ENCODE measurements around the gene NT5M.

The NT5M gene

DNA sequence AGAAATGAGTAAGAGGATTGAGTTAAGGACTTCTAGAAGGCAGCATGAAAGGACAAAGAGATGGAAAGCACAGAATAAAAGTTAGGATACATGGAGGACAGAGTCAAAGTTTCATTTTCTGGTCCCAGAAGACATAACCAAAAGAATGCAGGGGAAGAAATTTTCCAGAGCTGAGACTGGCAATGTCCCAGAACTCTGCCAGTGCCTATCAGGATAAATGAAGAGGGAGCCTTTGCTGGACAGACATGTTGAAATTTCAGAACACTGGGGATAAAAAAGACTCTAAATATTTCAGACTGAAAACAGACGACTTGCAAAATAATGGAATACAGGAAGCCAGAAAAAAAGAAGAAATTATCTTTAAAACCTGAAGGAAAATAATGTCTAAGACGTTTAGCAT, 55.7 kb downstream of the NT5M start:
- H3K27ac ChIP-seq, result no peak overlapping the region
- no peaks in the 10 kb centered on the region for H3K36me3 ChIP-seq (ENCODE audit: insufficient read depth, low read length)
- no peak overlapping the region for H3K4me3 ChIP-seq
- no peak overlapping the region for H3K9ac ChIP-seq (ENCODE audit: insufficient read length)
- H3K9me3 ChIP-seq (ENCODE audit: low read depth, low read length), result no peaks in the 10 kb centered on the region; the same call in 1 of the 2 replicates
- TF ChIP-seq FOXP2 (optimal IDR thresholded peaks at IDR 0.05; ENCODE audit: control extremely low read depth, extremely low read length, insufficient read depth) (no peak), EZH2 (IDR thresholded peaks at IDR 0.05) (no peak), POLR2AphosphoS5 (IDR thresholded peaks at IDR 0.05; ENCODE audit: borderline replicate concordance, low read depth, low read length) (no peak)
- no peak for DNase-seq (ENCODE audit: low read depth, low spot score)

- H3K9me3 ChIP-seq (ENCODE audit: low read depth, low read length), result no peaks in the 10 kb centered on the region; the same call in 1 of the 2 replicates
- no peak overlapping the region for H3K27ac ChIP-seq
- H3K9ac ChIP-seq (ENCODE audit: insufficient read length), result no peak overlapping the region
- no peak for DNase-seq (ENCODE audit: low read depth, low spot score)
- H3K4me3 ChIP-seq, result no peak overlapping the region
- TF ChIP-seq EZH2 (IDR thresholded peaks at IDR 0.05) (no peak), FOXP2 (optimal IDR thresholded peaks at IDR 0.05; ENCODE audit: control extremely low read depth, extremely low read length, insufficient read depth) (no peak), POLR2AphosphoS5 (IDR thresholded peaks at IDR 0.05; ENCODE audit: borderline replicate concordance, low read depth, low read length) (no peak)
- H3K36me3 ChIP-seq (ENCODE audit: insufficient read depth, low read length), result no peaks in the 10 kb centered on the region
Measured at GRCh38 chr17:17359271-17359670, 56.1 kb downstream of the NT5M start.

DNA sequence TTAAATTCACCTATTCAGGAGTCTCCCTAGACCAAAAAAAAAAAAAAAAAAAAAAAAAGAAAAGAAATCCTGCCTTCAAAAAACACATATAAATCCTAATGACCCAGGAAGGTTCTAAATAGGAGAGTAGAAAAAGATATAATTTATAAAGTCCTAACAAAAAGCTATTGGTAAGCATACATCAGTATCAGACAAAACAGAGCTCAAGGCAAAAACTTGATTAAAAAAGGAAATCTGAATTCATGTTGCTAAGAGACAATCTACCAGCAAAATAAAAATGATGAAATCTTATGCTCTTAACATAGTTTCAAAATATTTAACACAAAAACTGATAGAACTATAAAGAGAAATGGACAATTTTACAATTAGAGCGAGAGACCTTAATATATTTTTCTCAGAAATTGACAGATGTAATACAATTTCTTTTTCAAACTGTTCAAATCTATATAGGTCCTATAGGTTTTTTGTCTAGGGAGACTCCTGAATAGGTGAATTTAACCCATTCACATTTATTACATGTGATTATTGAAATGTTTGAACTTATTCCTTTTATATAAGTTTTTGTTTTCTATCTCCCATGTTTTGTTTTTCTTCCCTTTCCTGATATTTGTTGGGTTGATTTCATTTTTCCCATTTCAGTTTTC, 57.0 kb downstream of the NT5M start:
- DNase-seq (ENCODE audit: low read depth, low spot score), result no peak
- Histone ChIP-seq H3K36me3 (ENCODE audit: insufficient read depth, low read length) (no peaks in the 10 kb centered on the region), H3K9me3 (ENCODE audit: low read depth, low read length) (no peaks in the 10 kb centered on the region; the same call in 1 of the 2 replicates), H3K9ac (ENCODE audit: insufficient read length) (no peak overlapping the region), H3K4me3 (no peak overlapping the region), H3K27ac (no peak overlapping the region)
- TF ChIP-seq FOXP2 (optimal IDR thresholded peaks at IDR 0.05; ENCODE audit: control extremely low read depth, extremely low read length, insufficient read depth) (no peak), POLR2AphosphoS5 (IDR thresholded peaks at IDR 0.05; ENCODE audit: borderline replicate concordance, low read depth, low read length) (no peak), EZH2 (IDR thresholded peaks at IDR 0.05) (no peak)

GRCh38 chr17:17361543-17361866, 58.3 kb downstream of the NT5M start:
- no peak for TF ChIP-seq FOXP2 (optimal IDR thresholded peaks at IDR 0.05; ENCODE audit: control extremely low read depth, extremely low read length, insufficient read depth)
- TF ChIP-seq EZH2 (IDR thresholded peaks at IDR 0.05), result no peak
- TF ChIP-seq POLR2AphosphoS5 (IDR thresholded peaks at IDR 0.05; ENCODE audit: borderline replicate concordance, low read depth, low read length), result no peak
- Histone ChIP-seq H3K9me3 (ENCODE audit: low read depth, low read length) (no peaks in the 10 kb centered on the region; the same call in 1 of the 2 replicates), H3K9ac (ENCODE audit: insufficient read length) (no peak overlapping the region), H3K27ac (no peak overlapping the region), H3K36me3 (ENCODE audit: insufficient read depth, low read length) (no peaks in the 10 kb centered on the region), H3K4me3 (no peak overlapping the region)
- no peak for DNase-seq (ENCODE audit: low read depth, low spot score)

- Histone ChIP-seq H3K9me3 (ENCODE audit: low read depth, low read length) (no peaks in the 10 kb centered on the region; the same call in 1 of the 2 replicates), H3K36me3 (ENCODE audit: insufficient read depth, low read length) (no peaks in the 10 kb centered on the region), H3K4me3 (no peak overlapping the region), H3K27ac (no peak overlapping the region), H3K9ac (ENCODE audit: insufficient read length) (no peak overlapping the region)
- no peak for DNase-seq (ENCODE audit: low read depth, low spot score)
- TF ChIP-seq EZH2 (IDR thresholded peaks at IDR 0.05) (no peak), POLR2AphosphoS5 (IDR thresholded peaks at IDR 0.05; ENCODE audit: borderline replicate concordance, low read depth, low read length) (no peak), FOXP2 (optimal IDR thresholded peaks at IDR 0.05; ENCODE audit: control extremely low read depth, extremely low read length, insufficient read depth) (no peak)
Measured at GRCh38 chr17:17361867-17362539, 58.8 kb downstream of the NT5M start.

DNA sequence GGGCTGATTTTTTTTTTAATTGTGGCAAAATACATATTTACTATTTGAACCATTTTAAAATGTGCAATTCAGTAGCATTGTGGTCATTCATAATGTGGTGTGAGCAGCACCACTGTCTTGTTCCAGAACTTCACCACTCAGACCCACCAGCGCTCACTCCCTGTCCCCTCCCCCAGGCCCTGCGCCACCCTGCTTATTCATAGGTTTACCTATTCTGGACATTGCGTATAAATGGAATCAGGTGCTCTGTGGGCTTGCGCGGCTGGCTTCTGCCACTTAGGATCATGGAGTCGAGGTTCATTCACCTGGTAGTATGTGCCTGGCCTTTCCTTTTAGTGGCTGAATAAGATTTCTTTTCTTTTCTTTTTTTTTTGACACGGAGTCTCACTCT, 59.4 kb downstream of the NT5M start:
- Histone ChIP-seq H3K9me3 (ENCODE audit: low read depth, low read length) (no peaks in the 10 kb centered on the region; the same call in 1 of the 2 replicates), H3K27ac (no peak overlapping the region), H3K9ac (ENCODE audit: insufficient read length) (no peak overlapping the region), H3K36me3 (ENCODE audit: insufficient read depth, low read length) (no peaks in the 10 kb centered on the region), H3K4me3 (no peak overlapping the region)
- TF ChIP-seq EZH2 (IDR thresholded peaks at IDR 0.05) (no peak), FOXP2 (optimal IDR thresholded peaks at IDR 0.05; ENCODE audit: control extremely low read depth, extremely low read length, insufficient read depth) (no peak), POLR2AphosphoS5 (IDR thresholded peaks at IDR 0.05; ENCODE audit: borderline replicate concordance, low read depth, low read length) (no peak)
- no peak for DNase-seq (ENCODE audit: low read depth, low spot score)

GRCh38 chr17:17363638-17364337, 60.6 kb downstream of the NT5M start:
- no peaks in the 10 kb centered on the region for H3K36me3 ChIP-seq (ENCODE audit: insufficient read depth, low read length)
- no peak overlapping the region for H3K4me3 ChIP-seq
- H3K9ac ChIP-seq (ENCODE audit: insufficient read length), result no peak overlapping the region
- no peaks in the 10 kb centered on the region; the same call in 1 of the 2 replicates for H3K9me3 ChIP-seq (ENCODE audit: low read depth, low read length)
- H3K27ac ChIP-seq, result no peak overlapping the region
- DNase-seq (ENCODE audit: low read depth, low spot score), result no peak
- TF ChIP-seq EZH2 (IDR thresholded peaks at IDR 0.05) (no peak), FOXP2 (optimal IDR thresholded peaks at IDR 0.05; ENCODE audit: control extremely low read depth, extremely low read length, insufficient read depth) (no peak), POLR2AphosphoS5 (IDR thresholded peaks at IDR 0.05; ENCODE audit: borderline replicate concordance, low read depth, low read length) (no peak)

DNA sequence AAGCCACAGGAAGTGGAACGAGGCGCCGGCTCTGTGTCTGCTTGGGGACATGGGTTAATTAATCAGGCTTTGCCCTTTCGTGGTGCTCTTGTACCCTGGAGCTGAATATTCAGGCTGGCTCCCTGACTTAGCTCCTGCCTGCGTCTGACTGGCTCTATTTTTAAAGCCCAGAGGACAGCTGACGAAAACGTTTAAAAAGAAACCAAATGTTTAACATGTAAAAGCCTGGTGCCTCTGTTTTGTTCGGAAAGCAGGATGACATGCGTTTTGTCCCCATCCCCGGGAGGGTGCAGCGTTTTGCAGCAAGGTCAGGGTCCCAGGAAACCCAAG, 61.1 kb downstream of the NT5M start:
- Histone ChIP-seq H3K36me3 (ENCODE audit: insufficient read depth, low read length) (no peaks in the 10 kb centered on the region), H3K9ac (ENCODE audit: insufficient read length) (no peak overlapping the region), H3K9me3 (ENCODE audit: low read depth, low read length) (no peaks in the 10 kb centered on the region; the same call in 1 of the 2 replicates), H3K4me3 (no peak overlapping the region), H3K27ac (no peak overlapping the region)
- TF ChIP-seq FOXP2 (optimal IDR thresholded peaks at IDR 0.05; ENCODE audit: control extremely low read depth, extremely low read length, insufficient read depth) (no peak), EZH2 (IDR thresholded peaks at IDR 0.05) (no peak), POLR2AphosphoS5 (IDR thresholded peaks at IDR 0.05; ENCODE audit: borderline replicate concordance, low read depth, low read length) (no peak)
- DNase-seq (ENCODE audit: low read depth, low spot score), result no peak
